Activated CD8-positive, alpha-beta memory T cell treated with anti-CD3 and anti-CD28 coated beads, Interleukin-2, amount 50 U/mL, for 4 hours (primary cell): ENCODE results near the gene ADGRG6.
"Not testable (repeated sequence)": the region's sequence is repeated elsewhere in the genome, so short reads cannot be mapped to it uniquely, and the experiment has no call there.

Experiments
- DNase-seq: peaks from one replicate; pipeline ENCODE4 v3.0.0-alpha.2; 2020

The ADGRG6 gene

GRCh38 chr6:142416179-142416578, 114.4 kb downstream of the ADGRG6 start:
- DNase-seq: peak; percentile 21

- DNase-seq: no peak
Measured at GRCh38 chr6:142416686-142417085, 114.9 kb downstream of the ADGRG6 start.

GRCh38 chr6:142417331-142417750, 115.5 kb downstream of the ADGRG6 start:
- DNase-seq: no peak

GRCh38 chr6:142419071-142419470, 117.3 kb downstream of the ADGRG6 start:
- DNase-seq: no peak

- DNase-seq: no peak
Measured at GRCh38 chr6:142420802-142421201, 119.0 kb downstream of the ADGRG6 start.

- DNase-seq: no peak
Measured at GRCh38 chr6:142421285-142422117, 119.7 kb downstream of the ADGRG6 start.

- DNase-seq: not testable (repeated sequence)
Measured at GRCh38 chr6:142426444-142427132, 124.8 kb downstream of the ADGRG6 start.

- not testable (repeated sequence) for DNase-seq
Measured at GRCh38 chr6:142428468-142428867, 126.7 kb downstream of the ADGRG6 start.

- DNase-seq: no peak
Measured at GRCh38 chr6:142429195-142429594, 127.4 kb downstream of the ADGRG6 start.

- no peak for DNase-seq
Measured at GRCh38 chr6:142433419-142433818, 131.6 kb downstream of the ADGRG6 start.

- no peak for DNase-seq
Measured at GRCh38 chr6:142438898-142439297, 137.1 kb downstream of the ADGRG6 start.

GRCh38 chr6:142440600-142441293, 138.9 kb downstream of the ADGRG6 start:
- DNase-seq: no peak

GRCh38 chr6:142441716-142442115, 139.9 kb downstream of the ADGRG6 start:
- DNase-seq: no peak

- DNase-seq: no peak
Measured at GRCh38 chr6:142443102-142443501, 141.3 kb downstream of the ADGRG6 start.

GRCh38 chr6:142443532-142443931, 141.7 kb downstream of the ADGRG6 start:
- DNase-seq: no peak

GRCh38 chr6:142444376-142444775, 142.6 kb downstream of the ADGRG6 start:
- no peak for DNase-seq

GRCh38 chr6:142444881-142445301, 143.1 kb downstream of the ADGRG6 start:
- DNase-seq: no peak

- no peak for DNase-seq
Measured at GRCh38 chr6:142446168-142446567, 144.4 kb downstream of the ADGRG6 start.

- DNase-seq: no peak
Measured at GRCh38 chr6:142446576-142446975, 144.8 kb downstream of the ADGRG6 start.

- no peak for DNase-seq
Measured at GRCh38 chr6:142448091-142448729, 146.4 kb downstream of the ADGRG6 start.

- DNase-seq: not testable (repeated sequence)
Measured at GRCh38 chr6:142450856-142451255, 149.0 kb downstream of the ADGRG6 start.

- DNase-seq: no peak
Measured at GRCh38 chr6:142452993-142453392, 151.2 kb downstream of the ADGRG6 start.

GRCh38 chr6:142454196-142454595, 152.4 kb downstream of the ADGRG6 start:
- not testable (repeated sequence) for DNase-seq
